GM18867 (cell line): ENCODE measurements around the gene GALE.
A peak's percentile ranks its signal among the peaks of the same experiment; 100 is the strongest.
"Not testable (repeated sequence)": the region's sequence is repeated elsewhere in the genome, so short reads cannot be mapped to it uniquely, and the experiment has no call there.

Experiments used
- ATAC-seq: cut with Tn5 transposase; IDR thresholded peaks from one replicate; pipeline ENCODE4 v1.9.1; 2021; ENCODE audit warnings: mild to moderate bottlenecking, moderate library complexity; ENCODE audit not compliant: unreplicated experiment

The GALE gene

GRCh38 chr1:23810818-23811540 is 10.4 kb upstream of the GALE start:
- ATAC-seq, result peak; percentile 55

- peak; percentile 58 for ATAC-seq
These were observed 9.2 kb upstream of the GALE start for GRCh38 chr1:23809751-23810171.

GRCh38 chr1:23807453-23807852 is 6.9 kb upstream of the GALE start:
- ATAC-seq, result no peak

GRCh38 chr1:23806280-23806679 is 5.7 kb upstream of the GALE start:
- ATAC-seq, result no peak

- ATAC-seq, result no peak
These were observed 4.5 kb upstream of the GALE start for GRCh38 chr1:23805025-23805424.

- ATAC-seq, result no peak
These were observed 3.8 kb upstream of the GALE start for GRCh38 chr1:23804183-23804835.

- no peak for ATAC-seq
These were observed 3.1 kb upstream of the GALE start for GRCh38 chr1:23803674-23804073.

- ATAC-seq, result not testable (repeated sequence)
These were observed 2.3 kb upstream of the GALE start for GRCh38 chr1:23802809-23803342.

GRCh38 chr1:23801876-23802275 is 1.3 kb upstream of the GALE start:
- no peak for ATAC-seq

- no peak for ATAC-seq
These were observed 789 bp upstream of the GALE start for GRCh38 chr1:23801338-23801748.

- peak; percentile 2 for ATAC-seq
These were observed 769 bp downstream of the GALE start for GRCh38 chr1:23799570-23800399.

GRCh38 chr1:23799255-23799569 is 1.3 kb downstream of the GALE start:
- no peak for ATAC-seq

- no peak for ATAC-seq
These were observed 1.9 kb downstream of the GALE start for GRCh38 chr1:23798662-23799142.

GRCh38 chr1:23797478-23798448 is 2.8 kb downstream of the GALE start:
- no peak for ATAC-seq

GRCh38 chr1:23796466-23797271 is 3.9 kb downstream of the GALE start:
- ATAC-seq, result no peak

- ATAC-seq, result no peak
These were observed 4.7 kb downstream of the GALE start for GRCh38 chr1:23795676-23796465.

- not testable (repeated sequence) for ATAC-seq
These were observed 5.8 kb downstream of the GALE start for GRCh38 chr1:23794732-23795182.
